COLO668 (cell line): Measurements from ENCODE around the gene CBFA2T3.
"Not testable (repeated sequence)": the region's sequence is repeated elsewhere in the genome, so short reads cannot be mapped to it uniquely, and the experiment has no call there.

ENCODE experiments used
- DNase-seq: peaks from one replicate; lab custom pipeline; 2025; ENCODE audit not compliant: unreplicated experiment; lab: John Stamatoyannopoulos, UW

Gene CBFA2T3

DNA sequence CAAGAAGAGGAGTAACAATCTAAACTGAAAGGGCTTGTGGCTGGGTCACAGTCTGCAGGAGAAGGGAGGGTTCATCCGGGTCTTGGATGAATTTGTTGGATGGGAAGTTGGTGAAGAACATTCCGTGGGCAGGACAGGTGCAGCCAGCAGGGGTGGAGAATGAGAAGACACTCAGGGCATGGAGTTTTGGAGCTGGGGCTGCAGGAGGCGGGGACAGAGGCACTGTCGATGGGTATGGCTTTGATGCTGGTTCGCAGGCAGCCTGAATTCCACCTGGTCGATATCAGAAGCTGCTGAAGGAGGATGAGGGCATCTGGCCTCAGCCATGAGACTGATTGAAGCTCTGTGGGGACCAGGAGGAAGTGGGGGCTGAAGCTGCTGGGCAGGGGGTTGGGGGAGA, 36.1 kb upstream of the CBFA2T3 start:
- DNase-seq = no peak

DNA sequence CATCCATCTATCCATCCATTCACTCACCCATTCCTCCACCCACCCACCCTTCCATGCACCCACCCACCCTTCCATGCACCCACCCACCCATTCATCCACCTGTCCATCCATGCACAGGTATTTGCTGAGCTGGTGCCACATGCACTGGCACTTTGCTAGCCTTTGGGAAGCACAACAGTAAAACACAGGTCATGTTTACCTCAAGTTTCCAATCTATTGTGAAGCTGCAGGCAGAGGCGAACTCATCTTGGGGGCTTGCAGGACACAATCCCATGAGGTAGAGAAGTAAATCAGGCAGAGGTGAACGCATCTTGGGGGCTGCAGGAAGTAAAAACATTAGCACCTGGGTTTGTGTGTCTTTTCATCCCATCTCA, 35.6 kb upstream of the CBFA2T3 start:
- no peak for DNase-seq

DNA sequence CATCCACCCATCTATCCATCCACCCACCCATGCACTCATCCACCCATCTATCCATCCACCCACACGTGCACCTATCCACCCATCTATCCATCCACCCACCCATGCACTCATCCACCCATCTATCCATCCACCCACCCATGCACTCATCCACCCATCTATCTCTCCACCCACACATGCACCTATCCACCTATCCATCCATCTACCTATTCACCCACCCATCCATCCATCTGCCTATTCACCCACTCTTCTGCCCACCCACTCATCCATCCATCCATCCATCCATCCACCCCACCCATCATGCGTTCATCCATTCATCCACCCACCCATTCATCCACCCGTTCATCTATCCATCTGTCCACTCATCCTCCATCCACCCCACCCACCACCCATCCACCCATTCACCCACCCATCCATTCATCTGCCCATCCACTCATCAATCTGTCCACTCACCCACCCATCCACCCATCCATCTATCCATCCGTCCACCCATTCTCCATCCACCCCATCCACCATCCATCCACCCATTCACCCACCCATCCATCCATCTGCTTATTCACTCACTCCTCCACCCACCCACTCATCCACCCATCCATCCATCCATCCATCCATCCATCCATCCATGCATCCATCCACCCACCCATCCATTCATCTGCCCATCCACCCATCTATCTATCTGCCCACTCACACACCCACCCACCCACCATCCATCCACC, 35.1 kb upstream of the CBFA2T3 start:
- no peak for DNase-seq

DNA sequence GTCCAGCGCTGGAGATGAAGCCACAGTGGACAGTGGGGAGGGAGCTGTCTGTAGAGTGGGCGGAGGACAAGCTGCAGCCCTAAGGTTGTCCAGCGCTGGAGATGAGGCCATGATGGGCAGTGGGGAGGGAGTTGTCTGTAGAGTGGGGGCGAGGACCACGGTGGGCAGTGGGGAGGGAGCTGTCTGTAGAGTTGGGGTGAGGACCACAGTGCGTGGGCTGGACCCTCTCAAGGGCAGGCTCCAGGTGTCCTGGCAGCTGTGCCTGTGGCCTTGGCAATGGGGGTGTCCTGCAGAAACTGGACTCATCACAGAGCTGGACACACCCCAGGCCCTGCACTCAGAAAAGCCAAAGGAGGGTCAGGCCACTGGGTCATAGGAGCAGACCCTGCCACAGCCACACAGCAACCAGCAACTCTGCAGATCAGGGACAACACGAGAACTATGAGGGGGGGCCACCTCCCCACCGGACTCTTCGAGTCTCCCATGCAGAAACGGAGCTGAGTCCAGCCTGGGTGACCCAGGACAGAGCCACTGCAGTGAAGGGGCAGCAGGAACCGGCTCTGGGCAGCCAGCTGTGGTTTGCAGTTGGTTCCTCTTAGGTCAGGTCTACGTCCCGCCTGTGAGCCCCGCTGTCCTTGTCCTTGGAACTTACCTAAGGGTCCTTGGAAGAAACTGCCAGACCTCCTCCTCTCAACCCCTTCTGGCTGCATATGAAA, 33.4 kb upstream of the CBFA2T3 start:
- DNase-seq = no peak

DNA sequence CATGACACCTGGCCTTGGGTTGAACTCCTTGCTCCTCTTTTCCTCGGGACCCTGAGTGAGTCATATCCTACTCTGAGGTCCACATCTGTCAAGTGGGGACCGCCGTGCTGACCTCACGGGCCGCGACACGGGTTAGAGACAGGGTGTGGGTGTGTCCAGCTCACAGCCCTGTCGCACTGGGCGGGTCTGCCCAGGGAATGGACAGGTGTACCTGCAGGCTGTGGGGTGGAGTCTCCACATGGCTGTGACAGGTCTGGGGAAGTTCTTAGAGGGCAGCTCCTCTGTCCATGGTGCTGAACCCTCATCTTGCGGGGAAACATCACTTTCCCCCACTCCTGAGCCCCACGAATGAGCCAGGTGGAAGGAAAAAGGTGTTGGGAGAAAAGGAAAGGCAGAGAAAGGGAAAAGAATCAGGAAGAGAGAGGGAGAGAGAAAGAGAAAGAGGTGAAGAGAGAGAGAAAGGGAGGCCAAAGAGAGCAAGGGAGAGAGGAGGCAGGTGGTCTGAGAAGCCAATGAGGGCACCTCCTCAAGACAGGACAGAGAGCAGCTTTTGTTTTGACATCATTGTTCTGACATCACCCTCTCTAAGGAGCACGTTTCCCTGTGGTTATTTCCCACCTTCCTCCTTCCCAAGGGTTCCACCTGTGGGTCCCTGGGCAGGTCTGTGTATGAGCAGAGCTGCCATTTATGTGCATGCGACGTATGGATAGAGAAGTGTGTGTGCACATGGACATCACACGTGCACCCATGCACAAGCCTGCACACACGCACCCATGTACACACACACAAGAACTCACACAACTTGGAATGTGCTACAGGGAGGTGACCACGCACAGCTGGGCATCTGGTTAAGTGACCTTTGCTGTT, 32.6 kb upstream of the CBFA2T3 start:
- DNase-seq = no peak

DNA sequence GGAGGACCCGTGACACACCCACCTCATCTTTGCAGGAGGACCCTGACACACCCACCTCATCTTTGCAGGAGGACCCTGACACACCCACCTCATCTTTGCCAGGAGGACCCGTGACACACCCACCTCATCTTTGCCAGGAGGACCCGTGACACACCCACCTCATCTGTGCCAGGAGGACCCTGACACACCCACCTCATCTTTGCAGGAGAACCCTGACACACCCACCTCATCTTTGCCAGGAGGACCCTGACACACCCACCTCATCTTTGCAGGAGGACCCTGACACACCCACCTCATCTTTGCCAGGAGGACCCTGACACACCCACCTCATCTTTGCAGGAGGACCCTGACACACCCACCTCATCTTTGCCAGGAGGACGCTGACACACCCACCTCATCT, 31.8 kb upstream of the CBFA2T3 start:
- DNase-seq = not testable (repeated sequence)

DNA sequence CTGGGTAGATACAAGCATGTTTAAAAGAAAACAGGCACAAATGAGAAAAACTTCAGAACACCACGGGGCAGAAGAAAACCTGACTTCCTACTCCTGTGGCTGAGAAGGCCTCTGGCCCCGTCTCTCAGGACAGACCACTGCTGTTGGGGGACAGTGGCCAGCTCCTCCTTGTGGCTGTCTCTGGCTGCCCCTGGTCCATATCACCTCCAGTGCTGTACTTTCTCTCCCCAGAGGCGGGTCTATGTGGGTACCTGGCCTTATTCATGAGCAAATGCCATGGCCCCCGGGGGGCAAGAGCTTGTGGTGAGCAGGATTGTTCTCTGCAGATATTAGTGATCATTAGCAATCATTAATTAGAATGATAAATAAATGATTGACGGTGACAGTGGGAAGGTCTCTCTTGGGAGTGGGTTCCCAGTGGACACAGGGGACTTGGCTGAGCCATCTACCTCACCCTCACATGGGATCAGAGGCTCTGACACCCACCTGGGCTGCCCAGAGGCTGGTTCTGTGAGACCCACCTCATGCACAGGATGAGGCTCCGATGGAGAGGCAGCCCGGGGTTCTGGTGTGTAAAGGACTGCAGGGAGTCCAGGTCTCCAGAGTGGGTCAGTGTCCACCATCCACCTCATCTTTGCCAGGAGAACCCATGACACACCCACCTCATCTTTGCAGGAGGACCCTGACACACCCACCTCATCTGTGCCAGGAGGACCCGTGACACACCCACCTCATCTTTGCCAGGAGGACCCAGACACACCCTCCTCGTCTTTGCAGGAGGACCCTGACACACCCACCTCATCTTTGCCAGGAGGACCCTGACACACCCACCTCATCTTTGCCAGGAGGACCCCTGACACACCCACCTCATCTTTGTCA, 30.6 kb upstream of the CBFA2T3 start:
- no peak for DNase-seq

DNA sequence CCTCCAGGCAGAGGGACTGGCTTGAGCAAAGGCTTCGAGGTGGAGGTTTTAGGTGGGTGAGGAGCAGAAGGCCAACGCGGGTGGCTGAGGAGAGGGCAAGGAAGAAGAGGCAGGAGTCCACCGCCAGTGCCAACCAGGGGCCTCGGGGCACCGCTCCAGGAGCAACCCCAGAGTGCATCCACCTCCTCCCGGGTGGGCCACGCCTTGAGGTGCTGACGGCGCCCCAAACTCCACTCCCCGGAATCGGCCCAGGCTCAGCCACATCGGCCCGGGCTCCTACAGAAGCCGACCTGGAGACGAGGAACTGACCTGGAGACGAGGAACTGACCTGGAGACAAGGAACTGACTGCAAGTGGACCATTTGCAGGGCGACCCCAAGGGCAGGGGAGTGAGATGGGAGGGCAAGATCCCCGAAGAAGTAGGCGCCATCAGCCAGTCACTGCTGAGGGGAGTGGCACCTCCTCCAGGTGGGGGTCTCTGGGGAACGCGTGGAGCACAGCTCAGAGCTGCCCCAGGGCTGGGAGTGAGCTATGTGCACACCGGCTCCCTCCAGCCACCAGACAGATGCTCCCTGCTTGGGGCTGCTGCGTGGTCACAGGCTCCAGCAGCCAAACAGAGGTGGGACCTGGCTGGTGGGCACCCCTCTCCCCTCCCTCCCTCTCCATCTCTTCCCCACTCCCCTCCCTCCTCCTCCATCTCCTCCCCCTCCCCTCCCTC, 29.2 kb upstream of the CBFA2T3 start:
- DNase-seq = no peak

DNA sequence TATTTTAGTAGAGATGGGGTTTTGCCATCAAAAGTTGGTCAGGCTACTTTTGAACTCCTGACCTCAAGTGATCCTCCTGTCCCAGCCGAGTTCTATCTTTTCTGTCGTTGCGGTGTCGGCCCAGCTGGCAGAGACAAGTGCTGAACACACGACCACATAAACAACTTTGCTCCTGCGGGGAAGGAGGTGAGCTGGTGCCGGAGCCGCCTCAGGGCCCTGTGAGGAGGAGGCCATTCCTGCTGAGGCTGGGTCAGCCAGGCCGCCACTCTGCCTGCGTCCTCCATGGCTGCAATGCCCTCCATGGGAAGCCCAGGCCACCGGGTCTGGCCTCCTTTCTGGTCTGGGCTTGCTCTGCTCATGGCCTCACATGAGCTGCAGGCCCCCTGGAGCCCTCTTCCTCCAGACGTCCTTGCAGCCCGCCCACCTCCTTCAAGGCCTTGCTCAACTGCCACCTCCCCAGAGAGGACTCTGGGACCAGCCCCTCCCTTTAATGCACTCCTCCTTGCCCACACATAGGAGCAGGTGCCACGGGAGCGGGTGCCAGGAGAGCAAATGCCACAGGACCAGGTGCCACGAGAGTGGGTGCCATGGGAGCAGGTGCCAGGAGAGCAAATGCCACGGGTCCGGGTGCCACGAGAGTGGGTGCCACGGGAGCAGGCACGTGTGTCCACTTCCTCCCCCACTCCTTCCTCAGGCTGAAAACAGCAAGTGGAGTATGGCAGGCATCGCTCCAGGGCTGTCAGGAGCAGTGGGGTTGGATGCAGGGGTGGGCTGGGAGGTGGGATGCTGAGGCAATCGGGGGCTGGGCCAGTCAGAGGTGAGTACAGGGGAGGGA, 28.4 kb upstream of the CBFA2T3 start:
- no peak for DNase-seq

DNA sequence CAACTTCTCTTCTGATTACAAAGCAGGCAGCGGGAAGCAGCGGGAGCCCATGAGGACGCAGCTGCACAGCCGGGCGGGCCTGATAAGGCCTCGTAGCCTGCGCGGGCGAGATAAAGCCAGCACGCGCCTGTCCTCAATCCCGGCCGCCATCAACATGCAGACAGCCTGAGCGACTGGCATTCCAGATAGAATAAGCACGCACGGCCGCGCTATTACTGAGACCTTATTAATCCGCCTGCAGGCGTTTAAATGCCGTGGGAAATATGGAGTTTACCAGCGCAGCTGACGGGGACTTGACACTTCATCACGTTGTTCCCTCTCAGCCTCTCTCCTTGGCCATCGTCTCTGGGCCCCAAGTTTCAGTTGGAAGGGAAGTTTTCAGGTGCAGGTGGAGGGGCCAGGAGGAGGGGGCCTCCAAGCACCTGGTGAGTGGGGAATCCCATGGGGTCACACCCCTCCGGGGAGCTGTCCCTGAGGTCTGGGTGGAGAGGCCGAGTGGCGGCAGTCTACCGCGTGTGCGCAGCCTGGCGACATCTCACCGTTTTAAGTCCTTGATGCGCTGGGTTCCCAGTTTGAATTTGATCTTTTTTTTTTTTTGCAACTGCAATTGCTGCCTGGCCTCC, 27.3 kb upstream of the CBFA2T3 start:
- DNase-seq = peak; percentile 57

DNA sequence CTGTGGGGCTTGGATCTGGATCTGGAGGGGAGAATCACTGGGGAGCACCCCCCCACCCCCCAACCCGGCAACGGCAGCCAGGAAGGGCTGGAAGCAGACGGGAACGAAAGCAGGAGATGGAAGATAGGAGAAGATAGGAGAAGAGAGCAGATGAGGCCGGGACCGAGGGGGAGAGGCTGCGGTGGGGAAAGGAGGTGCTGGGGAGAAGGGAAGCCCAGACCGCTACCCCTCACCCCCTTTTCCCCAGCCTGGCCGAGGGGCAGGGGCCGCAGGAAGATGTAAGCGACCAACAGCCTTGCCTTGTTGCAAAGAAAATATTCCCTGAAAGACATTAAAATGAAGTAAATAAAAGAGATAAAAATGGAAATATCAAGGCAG, 26.8 kb upstream of the CBFA2T3 start:
- DNase-seq = no peak

DNA sequence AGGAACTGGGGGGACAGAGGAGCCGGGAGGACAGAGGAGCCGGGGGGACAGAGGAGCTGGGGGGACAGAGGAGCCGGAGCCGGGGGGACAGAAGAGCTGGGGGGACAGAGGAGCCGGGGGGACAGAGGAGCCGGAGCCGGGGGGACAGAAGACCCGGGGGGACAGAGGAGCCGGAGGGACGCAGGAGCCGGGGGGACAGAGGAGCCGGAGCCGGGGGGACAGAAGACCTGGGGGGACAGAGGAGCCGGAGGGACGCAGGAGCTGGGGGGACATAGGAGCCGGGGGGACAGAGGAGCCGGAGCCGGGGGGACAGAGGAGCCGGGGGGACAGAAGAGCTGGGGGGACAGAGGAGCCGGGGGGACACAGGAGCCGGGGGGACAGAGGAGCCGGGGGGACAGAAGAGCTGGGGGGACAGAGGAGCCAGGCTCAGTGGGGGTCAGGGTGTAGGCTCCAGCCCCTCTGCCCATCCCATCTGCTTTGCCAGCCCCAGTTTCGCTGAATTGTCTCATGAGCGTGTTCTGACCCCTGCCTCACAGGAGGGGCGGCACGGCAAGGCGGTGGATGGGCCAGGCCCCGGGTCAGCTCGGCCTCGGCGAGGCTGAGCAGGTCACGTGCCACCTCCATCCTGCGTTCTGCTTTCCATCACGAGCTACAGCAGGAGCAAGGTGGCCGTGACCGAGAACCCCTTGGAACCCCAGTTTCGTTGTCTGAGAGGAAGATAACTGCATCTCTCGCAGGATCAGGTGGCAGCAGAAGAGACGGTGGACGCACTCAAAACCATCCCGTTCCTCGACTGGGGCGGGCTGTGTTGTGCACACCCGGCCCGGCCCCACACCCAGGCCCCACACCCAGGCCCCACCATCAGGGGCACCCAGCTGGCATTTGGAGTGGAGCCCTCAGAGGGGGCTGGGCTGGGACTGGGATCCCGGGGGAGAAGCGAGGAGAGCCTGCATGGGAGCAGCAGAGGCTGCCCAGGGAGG, 26.1 kb upstream of the CBFA2T3 start:
- no peak for DNase-seq

DNA sequence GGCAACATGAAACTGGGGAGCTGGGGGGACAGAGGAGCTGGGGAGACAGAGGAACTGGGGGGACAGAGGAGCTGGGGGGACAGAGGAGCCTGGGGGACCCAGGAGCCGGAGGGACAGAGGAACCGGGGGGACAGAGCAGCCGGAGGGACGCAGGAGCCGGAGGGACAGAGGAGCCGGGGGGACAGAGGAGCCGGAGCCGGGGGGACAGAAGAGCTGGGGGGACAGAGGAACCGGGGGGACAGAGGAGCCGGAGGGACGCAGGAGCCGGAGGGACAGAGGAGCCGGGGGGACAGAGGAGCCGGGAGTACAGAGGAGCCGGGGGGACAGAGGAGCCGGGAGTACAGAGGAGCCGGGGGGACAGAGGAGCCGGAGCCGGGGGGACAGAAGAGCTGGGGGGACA, 25.1 kb upstream of the CBFA2T3 start:
- DNase-seq = not testable (repeated sequence)

DNA sequence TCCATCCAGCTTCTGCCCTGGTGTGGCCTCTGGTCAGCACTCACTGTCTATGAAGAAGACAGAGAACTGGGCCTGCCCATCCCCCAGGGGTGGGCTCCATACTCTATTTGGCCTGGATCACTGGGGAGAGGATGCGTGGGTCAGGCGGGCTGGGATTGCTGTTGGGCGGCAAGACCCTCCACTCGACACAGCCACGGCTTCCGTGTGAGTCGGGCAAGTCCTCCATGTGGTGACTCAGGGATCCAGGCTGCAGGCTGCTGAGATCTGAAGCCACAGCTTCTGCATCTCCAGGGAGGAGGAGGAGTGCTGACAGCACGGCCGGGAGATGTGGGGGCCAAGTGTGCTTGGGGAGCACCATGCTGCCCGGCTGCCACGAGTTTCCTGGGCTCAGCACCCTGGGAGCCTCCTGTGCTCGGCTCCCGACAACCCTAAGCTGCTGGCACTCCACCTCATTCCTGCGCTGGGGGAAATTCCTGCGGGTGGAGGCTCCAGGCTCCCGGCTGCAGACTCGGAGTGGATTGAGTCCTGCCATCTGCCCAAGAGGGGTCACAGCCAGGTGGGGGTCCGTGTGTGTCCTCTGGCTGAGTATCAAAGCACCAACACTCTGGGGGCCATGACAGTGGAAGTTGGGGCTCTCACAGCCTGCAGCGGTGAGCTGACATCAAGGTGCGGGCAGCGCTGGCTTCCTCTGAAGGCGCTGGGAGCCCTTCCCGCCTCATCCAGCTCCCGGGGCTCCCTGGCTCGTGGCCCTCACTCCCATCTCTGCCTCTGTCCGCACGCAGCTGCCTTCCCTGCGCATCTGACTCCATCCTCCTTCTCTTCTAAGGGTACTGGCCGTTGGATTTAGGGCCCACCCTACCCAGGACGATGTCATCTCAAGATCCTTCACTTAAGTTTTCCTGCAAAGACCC, 24.4 kb upstream of the CBFA2T3 start:
- no peak for DNase-seq

DNA sequence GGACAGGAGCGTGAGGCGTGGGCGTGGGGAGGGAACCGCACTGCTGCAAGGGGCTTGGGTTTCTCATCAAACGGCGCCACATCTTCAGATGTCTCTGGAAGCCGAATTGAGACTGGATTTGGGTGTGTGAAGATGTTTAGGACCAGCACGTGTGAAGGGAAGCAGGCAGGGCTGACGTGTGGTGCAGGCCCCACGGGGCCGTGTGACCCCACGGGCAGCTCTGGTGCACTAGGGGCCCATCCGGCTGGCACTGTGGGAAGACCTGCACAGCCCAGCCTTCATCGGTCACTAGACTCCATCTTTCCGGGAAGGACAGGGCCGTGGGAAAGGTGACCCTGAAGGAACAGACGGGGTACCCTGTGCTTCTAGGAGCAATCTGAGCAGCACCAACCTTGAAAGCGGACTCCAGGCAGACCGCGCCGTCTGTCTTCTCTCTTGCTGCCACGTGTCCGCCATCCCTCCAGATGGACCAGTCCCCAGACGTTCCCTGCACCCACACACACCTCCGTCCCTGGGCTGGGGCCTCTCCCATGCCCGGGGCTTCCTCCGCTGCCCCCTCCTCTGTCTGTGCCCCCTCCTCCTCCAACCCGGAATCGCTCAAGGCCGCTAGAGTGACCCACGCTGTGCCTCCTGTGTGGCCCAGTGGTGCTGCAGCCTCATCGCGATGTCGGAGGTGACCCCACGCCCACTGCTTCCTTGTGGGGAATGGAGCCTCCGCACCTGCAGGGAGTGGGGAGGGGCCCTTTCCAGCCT, 23.4 kb upstream of the CBFA2T3 start:
- DNase-seq = no peak
